Retinal pigment epithelial cell (primary cell): ENCODE data around the gene CD302.

Source experiments
- DNase-seq: peaks from one replicate; pipeline ENCODE4 v3.0.0-alpha.2; 2010; ENCODE audit warnings: low read depth
- H3K4me3 ChIP-seq: 2 replicates; pipeline ENCODE4 v1.5.1; 2011; ENCODE audit warnings: mild to moderate bottlenecking, low read length, control low read depth, moderate library complexity
- TF ChIP-seq, protein P1 (sequence below): conservative IDR thresholded peaks from 2 replicates; pipeline ENCODE4 v1.5.1; 2011; ENCODE audit warnings: low read depth, low read length, control low read depth, inconsistent platforms

Gene CD302

DNA sequence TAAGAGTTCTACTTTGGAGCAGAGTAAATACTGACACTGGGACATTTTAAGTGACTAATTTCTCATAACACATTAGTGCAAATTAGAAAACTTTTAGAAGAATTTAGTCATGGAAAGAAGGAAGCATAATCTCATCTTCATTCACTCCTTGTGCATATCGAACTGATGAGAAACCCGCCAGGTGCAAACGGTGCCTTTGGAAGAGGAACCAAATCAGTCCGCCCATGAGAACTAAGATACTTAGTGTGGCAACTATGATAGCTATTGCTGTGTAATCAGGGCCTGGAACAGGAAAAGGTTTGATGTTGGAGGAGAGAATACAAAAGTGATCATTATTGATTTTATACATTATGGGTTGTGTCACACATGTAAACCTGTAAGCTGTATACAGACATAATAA is 6.9 kb upstream of the CD302 start:
- no peak for DNase-seq

DNA sequence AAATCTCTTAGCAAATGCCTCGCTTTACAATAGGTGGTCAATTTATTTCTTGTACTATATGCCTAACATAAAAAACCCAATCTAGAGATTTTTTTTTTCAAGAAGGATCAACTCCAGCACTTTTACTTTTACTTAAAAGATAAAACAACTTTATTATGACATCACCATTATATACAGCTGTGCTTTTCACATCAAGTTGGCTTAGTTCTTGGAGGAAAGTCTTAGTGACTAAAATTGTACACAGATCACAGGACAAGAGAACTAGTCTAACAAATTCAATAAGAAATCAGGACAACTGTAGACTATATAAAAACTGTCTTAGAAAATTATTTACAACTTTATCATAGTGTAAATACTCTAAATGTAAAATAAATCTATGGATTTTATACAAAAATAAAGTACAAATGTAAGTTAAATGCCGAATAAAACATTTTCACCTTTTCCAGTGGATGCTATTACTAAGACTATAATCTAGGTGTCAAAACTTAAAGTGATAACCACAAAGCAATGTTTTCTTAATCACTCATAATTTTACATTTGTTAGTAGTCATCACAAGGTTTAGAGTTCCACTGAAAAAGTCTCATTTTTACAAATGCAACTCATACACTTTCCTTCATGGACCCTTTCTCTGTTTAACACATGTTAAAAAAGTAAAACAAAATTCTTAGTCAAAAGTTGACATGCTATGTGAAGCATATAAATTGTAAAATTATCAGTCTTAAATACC is 5.4 kb upstream of the CD302 start:
- TF ChIP-seq, protein P1, sequence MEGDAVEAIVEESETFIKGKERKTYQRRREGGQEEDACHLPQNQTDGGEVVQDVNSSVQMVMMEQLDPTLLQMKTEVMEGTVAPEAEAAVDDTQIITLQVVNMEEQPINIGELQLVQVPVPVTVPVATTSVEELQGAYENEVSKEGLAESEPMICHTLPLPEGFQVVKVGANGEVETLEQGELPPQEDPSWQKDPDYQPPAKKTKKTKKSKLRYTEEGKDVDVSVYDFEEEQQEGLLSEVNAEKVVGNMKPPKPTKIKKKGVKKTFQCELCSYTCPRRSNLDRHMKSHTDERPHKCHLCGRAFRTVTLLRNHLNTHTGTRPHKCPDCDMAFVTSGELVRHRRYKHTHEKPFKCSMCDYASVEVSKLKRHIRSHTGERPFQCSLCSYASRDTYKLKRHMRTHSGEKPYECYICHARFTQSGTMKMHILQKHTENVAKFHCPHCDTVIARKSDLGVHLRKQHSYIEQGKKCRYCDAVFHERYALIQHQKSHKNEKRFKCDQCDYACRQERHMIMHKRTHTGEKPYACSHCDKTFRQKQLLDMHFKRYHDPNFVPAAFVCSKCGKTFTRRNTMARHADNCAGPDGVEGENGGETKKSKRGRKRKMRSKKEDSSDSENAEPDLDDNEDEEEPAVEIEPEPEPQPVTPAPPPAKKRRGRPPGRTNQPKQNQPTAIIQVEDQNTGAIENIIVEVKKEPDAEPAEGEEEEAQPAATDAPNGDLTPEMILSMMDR, result no peak
- no peak for DNase-seq
- H3K4me3 ChIP-seq, result no peak overlapping the region

More for the DNA sequence above, 6.9 kb upstream of the CD302 start:
- no peak overlapping the region for H3K4me3 ChIP-seq
- TF ChIP-seq, protein P1, result no peak

DNA sequence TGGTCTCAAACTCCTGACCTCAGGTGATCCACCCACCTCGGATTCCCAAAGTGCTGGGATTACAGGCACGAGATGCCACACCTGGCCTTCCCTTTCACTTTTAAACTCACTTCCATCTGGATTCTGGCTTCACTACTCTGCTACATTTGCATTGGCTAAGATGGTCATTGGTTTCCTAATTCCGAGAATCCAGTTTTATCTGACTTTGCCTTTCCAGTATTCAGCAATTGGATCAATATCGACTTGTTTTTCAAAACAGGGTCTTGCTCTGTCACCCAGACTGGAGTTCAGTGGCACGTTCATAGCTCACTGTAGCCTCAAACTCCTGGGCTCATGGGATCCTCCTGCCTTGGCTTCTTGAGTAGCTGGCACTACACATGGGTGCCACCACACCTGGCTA is 4.7 kb upstream of the CD302 start:
- TF ChIP-seq, protein P1, result no peak
- no peak for DNase-seq
- no peak overlapping the region for H3K4me3 ChIP-seq

DNA sequence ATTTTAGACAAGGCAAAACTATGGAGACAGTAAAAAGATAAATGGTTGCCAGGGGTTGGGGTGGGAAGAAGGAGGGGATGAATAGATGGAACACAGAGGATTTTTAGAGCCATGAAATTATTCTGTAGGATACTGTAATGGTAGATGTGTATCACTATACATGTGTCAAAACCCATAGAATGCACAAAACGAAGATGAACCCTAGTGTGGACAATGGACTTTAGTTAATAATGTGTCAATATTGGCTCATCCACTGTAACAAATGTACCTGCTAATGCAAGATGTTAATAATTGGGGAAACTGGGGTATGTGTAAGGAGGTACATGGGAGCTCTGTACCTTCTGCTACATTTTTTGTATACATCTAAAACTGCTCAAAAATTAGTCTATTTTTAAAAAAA is 1.8 kb upstream of the CD302 start:
- TF ChIP-seq, protein P1, result no peak
- no peak overlapping the region for H3K4me3 ChIP-seq
- no peak for DNase-seq

DNA sequence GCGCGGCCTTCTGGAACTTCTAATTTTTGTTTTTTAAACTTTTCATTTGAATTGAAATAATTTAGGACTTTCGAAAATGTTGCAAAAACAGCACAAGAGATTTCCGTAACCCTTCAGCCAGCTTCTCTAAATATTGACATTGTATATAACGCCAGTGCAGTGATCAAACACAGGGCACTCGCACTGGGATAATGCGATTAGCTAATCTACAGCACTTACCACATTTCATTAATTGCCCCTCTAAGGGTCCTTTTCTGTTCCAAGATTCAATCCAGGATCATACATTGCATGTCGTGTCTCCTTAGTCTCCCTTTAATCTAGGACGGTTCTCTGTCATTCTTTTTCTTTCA is 343 bp upstream of the CD302 start:
- TF ChIP-seq, protein P1, result no peak
- no peak for DNase-seq
- peak overlapping the region; percentile 71 for H3K4me3 ChIP-seq

DNA sequence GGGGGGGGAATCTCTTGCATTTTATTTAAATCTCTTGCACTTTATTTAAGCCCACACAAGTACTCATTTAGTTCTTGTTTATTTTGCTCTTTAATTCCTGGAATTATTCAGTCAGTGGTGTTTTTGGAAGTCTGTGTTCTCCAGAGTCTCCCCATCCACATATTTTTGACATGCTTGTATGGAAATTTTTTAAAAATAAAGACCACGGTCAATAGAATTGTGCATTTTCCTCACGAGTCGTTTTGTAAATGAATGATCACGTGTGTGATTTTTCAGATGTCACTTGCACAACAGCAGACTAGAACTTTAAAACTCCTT is 824 bp downstream of the CD302 start:
- H3K4me3 ChIP-seq, result peak overlapping the region; percentile 71

More for the DNA sequence above, 824 bp downstream of the CD302 start:
- TF ChIP-seq, protein P1, result no peak
- no peak for DNase-seq
